SU-DHL-6 (cell line): ENCODE data around the gene TPH1.

ENCODE experiments used
- EZH2phosphoT487 ChIP-seq: fragments of 200-600 bp; sonication (generic), shearing (Covaris generic); conservative IDR thresholded peaks from 2 replicates; pipeline ENCODE4 v1.6.1; 2018; ENCODE audit warnings: mild to moderate bottlenecking, antibody characterized with exemption, low read length, moderate library complexity, mixed read lengths
- TF ChIP-seq, protein P1 (sequence below): fragments of 200-600 bp; sonication (generic); IDR thresholded peaks from one replicate; pipeline ENCODE4 v1.5.1; 2017; ENCODE audit warnings: antibody characterized with exemption, mild to moderate bottlenecking, low read length, moderate library complexity; ENCODE audit not compliant: insufficient read depth, poor library complexity, severe bottlenecking

DNA sequence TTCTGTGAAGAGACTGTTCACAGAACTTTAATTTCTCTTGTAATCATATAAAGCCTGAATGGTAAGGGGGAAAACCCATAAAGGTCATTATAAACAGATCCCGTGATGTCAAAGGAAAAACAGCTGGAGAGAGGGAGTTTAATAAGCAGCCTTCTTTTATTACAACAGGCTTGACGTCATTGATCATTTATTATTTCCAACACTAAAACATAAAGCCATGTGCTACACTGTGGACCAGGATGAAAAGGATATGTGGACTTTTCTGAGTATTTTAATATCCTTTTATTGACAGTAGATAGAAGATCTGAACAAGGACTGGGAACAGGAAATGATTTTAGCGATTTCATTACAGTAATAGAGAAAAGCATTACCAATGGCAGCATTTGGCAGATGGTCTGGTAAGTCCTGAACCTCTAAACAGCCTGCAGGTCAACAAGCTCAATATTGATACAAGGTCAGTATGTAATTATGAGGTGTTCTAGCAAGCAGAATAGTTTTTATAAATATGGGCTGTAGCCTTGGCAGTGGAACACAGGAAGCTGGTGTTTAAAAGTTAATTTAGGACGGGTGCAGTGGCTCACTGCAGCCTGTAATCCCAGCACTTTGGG, 25.1 kb upstream of the TPH1 start:
- TF ChIP-seq, protein P1, sequence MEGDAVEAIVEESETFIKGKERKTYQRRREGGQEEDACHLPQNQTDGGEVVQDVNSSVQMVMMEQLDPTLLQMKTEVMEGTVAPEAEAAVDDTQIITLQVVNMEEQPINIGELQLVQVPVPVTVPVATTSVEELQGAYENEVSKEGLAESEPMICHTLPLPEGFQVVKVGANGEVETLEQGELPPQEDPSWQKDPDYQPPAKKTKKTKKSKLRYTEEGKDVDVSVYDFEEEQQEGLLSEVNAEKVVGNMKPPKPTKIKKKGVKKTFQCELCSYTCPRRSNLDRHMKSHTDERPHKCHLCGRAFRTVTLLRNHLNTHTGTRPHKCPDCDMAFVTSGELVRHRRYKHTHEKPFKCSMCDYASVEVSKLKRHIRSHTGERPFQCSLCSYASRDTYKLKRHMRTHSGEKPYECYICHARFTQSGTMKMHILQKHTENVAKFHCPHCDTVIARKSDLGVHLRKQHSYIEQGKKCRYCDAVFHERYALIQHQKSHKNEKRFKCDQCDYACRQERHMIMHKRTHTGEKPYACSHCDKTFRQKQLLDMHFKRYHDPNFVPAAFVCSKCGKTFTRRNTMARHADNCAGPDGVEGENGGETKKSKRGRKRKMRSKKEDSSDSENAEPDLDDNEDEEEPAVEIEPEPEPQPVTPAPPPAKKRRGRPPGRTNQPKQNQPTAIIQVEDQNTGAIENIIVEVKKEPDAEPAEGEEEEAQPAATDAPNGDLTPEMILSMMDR: no peak
- no peak for TF ChIP-seq EZH2phosphoT487
